HT-29 (cell line): ENCODE measurements around the gene MYCBP2. TPM values are rescaled to one million over a fixed set of nuclear protein-coding genes. Genes with fewer than 3 reads are reported as not detected.
"Not testable (repeated sequence)": the region's sequence is repeated elsewhere in the genome, so short reads cannot be mapped to it uniquely, and the experiment has no call there.

ENCODE experiments used
- DNase-seq: peaks from one replicate; pipeline ENCODE4 v3.0.0-alpha.2; 2015; ENCODE audit warnings: low spot score
- total RNA-seq: library from RNA; depleted of rRNA; stranded (reverse); fragments of >200 nt; shearing (Covaris generic); gene quantifications from 2 replicates; pipeline ENCODE4 v1.2.3, GENCODE V29; 2014

MYCBP2 gene
- total RNA-seq, 1 experiment from 2014 or later, result 54.9 TPM

GRCh38 chr13:77335543-77335942 is 8.6 kb upstream of the MYCBP2 start:
- no peak for DNase-seq

- DNase-seq, result no peak
These were observed 6.7 kb upstream of the MYCBP2 start for GRCh38 chr13:77333594-77333993.

GRCh38 chr13:77331421-77331820 is 4.5 kb upstream of the MYCBP2 start:
- DNase-seq, result no peak

GRCh38 chr13:77329911-77330584 is 3.2 kb upstream of the MYCBP2 start:
- DNase-seq, result peak; percentile 65

- DNase-seq, result peak; percentile 95
These were observed 2.4 kb upstream of the MYCBP2 start for GRCh38 chr13:77329133-77329910.

GRCh38 chr13:77328819-77329132 is 1.9 kb upstream of the MYCBP2 start:
- no peak for DNase-seq

GRCh38 chr13:77325371-77325980 is 1.4 kb downstream of the MYCBP2 start:
- DNase-seq, result peak; percentile 4

GRCh38 chr13:77323858-77324257 is 3.0 kb downstream of the MYCBP2 start:
- DNase-seq, result no peak

- DNase-seq, result no peak
These were observed 7.4 kb downstream of the MYCBP2 start for GRCh38 chr13:77319536-77319935.

- no peak for DNase-seq
These were observed 8.2 kb downstream of the MYCBP2 start for GRCh38 chr13:77318741-77319140.

- no peak for DNase-seq
These were observed 10.5 kb downstream of the MYCBP2 start for GRCh38 chr13:77316430-77316829.

GRCh38 chr13:77315509-77315908 is 11.4 kb downstream of the MYCBP2 start:
- DNase-seq, result not testable (repeated sequence)

GRCh38 chr13:77313923-77314322 is 13.0 kb downstream of the MYCBP2 start:
- no peak for DNase-seq

- no peak for DNase-seq
These were observed 14.6 kb downstream of the MYCBP2 start for GRCh38 chr13:77312311-77312710.

- no peak for DNase-seq
These were observed 16.2 kb downstream of the MYCBP2 start for GRCh38 chr13:77310579-77311279.

GRCh38 chr13:77310161-77310560 is 16.7 kb downstream of the MYCBP2 start:
- no peak for DNase-seq

- no peak for DNase-seq
These were observed 17.6 kb downstream of the MYCBP2 start for GRCh38 chr13:77309254-77309653.

- DNase-seq, result peak; percentile 5
These were observed 20.4 kb downstream of the MYCBP2 start for GRCh38 chr13:77306458-77306857.

- no peak for DNase-seq
These were observed 21.6 kb downstream of the MYCBP2 start for GRCh38 chr13:77305266-77305665.

GRCh38 chr13:77300176-77301037 is 26.5 kb downstream of the MYCBP2 start:
- no peak for DNase-seq

GRCh38 chr13:77299587-77299986 is 27.3 kb downstream of the MYCBP2 start:
- DNase-seq, result no peak
